Measurements from ENCODE around the gene ATP6V1D.
"Not testable (repeated sequence)": the region's sequence is repeated elsewhere in the genome, so short reads cannot be mapped to it uniquely, and the experiment has no call there.

ATP6V1D gene

DNA sequence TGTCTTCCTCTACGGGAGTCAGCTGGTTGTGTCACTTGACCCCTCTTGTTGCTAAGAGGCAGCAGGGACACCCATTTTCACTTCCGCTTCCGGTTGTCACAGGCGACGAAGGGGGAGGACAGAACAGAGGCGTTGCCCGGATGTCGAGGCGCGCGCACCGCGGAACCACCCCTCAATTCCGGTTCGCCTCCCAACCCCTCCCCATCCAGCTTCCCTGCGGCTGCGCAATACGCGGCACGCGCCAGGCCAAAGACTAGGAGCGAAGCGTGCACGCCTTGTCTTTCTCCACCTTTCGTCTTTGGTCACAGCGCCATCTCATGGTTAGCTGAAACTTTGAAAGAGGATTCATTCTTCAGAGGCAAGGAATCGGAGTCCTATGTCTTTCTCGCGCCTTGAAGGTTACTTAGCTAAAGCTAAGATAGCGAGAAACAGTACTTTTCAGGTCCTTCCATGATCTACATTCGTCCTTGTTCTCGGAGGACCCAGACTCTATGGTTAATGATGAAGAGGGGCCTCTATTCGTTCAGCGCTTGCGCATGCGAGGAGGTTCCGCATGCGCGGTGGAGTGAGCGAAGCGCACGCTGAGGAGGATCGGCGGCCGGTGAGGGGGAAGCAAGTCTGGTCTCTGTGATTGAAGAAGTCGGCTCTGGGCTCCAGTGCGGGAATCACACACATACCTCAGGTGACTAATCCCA, at the start of gene ATP6V1D, which contains the start of gene EIF2S1:
ATP6V1D (minus strand) TSS at position 30 of the 695 bp plus-strand sequence. CDS start 106 bp downstream, outside the sequence.
EIF2S1 (plus strand) TSS at position 554 of the 695 bp plus-strand sequence. CDS start 4,440 bp downstream, outside the sequence.
- DNase-seq = peak; percentile 98

DNA sequence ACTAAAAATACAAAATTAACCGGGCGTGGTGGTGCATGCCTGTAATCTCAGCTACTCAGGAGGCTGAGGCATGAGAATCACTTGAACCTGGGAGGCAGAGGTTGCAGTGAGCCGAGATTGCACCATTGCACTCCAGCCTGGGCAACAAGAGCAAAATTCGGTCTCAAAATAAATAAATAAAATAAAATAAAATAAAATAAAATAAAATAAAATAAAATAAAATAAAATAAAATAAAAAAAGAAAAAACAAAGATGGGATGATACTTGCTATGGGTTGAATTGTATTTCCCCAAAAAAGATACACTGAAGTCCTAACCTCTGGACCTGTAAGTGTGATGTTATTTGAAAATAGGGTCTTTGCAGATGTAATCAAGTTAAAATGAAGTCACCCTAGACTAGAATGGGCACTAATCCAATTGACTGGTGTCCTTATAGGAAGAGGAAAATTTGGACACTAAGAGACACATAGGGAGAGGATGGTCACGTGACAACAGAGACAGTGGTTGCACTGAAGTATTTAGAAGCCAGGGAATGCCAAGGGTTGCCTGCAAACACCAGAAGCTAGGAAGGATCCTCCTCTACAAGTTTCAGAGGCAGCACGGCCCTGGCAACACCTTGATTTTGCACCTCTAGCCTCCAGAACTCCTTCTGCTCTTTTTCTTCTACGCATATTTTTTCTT, 48.7 kb upstream of the ATP6V1D start:
- DNase-seq = not testable (repeated sequence)

GRCh38 chr14:67405771-67406170, 46.2 kb upstream of the ATP6V1D start:
- DNase-seq = no peak

- DNase-seq = no peak
These were observed 40.8 kb upstream of the ATP6V1D start for GRCh38 chr14:67400434-67400833.

DNA sequence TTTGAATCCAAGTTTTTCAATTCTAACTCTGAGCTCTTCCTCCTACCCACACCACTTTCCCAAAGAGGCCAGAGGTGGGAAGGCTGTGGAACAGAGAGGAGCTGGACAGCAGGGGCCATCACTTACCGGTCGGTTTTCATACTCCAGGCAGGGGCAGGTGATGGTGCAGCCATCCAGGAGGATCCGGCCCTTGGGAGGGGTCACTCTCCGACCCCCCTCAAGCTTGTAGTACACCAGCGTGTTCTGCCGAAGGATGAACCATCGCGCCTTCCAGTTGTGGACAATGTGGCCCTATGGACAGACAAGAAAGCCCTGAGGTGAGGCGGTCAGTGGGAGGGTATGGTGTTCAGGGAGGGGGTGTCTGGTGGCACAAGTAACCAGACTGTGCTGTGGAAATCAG, 37.9 kb upstream of the ATP6V1D start:
- no peak for DNase-seq

DNA sequence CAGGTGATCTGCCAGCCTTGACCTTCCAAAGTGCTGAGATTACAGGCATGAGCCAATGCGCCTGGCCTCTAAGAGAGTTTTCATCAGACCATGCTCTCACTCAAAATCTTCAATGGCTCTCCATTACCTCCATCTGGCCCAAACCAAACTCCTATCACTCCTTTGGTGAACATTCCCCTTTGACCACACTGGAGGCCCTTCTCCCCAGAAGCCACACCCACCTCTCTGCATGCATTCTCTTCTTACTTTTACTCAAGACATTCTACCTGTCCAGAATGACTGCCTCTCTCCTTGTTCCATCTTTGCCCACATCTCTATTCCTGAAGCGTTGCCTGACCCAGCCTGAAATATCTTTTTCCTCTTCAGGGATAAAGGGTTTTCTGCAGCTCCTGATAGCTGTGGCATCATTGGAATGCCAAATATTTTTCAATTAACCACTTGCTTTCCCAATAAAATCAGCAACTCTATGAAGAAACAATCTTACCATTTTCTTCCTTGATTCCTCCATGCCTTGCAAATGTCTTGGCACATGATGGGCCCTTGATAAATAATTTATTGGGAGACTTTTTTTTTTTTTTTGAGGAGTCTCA, 36.9 kb upstream of the ATP6V1D start:
- DNase-seq = no peak

DNA sequence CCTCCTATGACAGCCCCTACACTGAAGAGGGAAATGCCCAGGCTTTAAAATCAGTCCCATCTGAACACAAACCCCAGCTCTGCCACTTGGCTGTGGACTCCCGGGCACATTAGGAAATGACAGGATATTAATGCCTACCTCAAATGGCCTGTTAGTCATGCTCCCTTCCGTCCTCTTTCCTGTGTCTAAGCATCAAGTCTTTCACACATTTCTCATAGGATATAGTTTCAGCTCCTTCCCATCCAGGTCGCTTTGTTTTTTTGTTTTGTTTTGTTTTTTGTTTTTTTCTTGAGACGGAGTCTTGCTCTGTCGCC, 36.2 kb upstream of the ATP6V1D start:
- no peak for DNase-seq

- no peak for DNase-seq
These were observed 35.7 kb upstream of the ATP6V1D start for GRCh38 chr14:67395086-67395875.

DNA sequence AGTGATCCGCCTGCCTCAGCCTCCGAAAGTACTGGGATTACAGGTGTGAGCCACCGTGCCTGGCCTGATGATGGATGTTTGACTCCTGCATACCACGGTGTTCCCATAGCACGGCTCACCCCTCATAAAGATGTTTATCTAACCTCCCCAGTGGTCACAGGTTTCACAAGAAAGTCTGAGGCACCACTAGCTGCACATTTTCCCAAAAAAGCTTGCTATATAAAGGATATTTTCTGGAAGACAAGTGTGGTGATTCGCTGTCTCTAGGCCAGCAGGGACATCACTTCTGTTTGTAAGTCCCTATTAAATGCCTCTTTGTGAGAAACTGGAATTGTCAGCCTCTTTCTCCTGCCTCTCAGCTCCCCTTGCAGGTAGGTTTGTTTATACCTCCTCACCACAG, 34.1 kb upstream of the ATP6V1D start:
- no peak for DNase-seq

DNA sequence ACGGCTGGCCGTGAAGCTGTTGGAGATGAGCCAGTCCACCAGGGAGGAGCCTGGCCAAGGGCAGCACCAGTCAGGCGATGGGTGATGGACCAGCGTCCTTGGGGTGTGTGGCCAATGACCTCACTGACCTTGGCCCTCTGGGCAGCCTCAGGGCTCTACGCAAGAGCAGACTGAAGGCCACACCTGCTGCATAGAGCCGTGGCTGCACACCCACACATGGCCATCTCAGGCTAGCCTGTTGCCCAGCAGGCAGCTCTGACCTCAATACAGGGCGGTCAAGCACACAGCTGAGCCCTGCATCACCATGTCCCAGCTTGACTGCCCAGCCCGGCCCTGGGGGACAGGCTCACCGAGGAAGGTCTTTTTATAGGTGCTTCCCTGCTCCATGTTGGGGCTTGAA, 33.2 kb upstream of the ATP6V1D start:
- no peak for DNase-seq

DNA sequence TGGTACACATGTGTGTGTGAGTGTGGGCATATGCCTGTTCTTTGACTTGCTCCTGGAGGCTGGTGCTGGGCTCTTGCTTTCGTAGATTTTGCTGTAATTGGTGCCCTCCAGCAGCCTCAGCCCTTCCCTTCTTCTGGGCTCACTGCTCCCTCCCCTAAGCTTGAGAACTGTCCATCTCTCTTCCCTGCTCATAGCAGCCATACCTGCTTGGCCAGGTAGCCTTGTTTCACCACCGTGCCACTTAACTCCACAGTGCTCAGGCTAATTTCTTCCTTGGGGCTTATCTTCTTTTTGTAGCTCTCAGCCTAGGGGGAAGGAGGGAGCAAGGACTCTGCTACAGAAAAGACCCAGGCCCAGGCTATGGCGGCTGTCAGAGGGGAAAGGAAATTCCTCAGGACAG, 32.5 kb upstream of the ATP6V1D start:
- DNase-seq = no peak

DNA sequence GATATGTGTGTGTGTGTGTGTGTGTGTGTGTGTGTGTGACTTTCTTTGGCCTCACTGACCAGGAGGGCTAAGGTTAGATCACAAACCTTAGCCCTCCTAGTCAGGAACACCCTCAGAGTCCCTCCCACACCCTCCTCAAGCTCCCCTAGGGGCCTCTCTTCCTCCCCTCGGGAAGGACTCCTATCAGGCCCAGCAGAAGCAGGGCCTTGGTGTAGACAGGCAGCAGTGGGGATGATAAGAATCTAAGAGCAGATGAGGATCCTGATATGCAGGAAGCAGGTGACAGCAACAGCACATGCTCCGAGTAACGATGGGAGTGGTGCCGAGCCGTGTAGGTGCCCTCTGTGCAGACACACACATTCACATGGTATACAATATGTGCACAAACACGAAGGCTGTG, 31.7 kb upstream of the ATP6V1D start:
- no peak for DNase-seq

GRCh38 chr14:67389811-67390534, 30.4 kb upstream of the ATP6V1D start:
- no peak for DNase-seq

DNA sequence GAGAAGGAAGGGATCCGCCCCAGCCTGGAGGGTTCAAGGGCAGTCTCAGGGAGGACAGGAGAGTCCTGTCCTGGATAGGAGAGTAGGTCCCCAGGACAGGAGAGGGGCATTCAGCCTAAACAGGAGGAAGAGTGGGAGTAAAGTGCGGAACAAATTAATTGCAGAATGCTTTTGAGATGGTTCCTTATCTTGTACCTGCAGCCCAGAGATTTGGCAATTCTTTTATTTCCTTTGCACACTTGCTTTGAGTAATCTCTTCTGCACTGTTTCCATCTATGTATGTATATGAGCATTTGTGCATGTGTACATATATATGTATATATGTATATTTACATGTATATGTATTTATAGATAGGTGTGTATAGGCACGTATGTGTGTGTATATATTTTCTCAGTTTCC, 29.7 kb upstream of the ATP6V1D start:
- DNase-seq = no peak

GRCh38 chr14:67387195-67387594, 27.6 kb upstream of the ATP6V1D start:
- no peak for DNase-seq

DNA sequence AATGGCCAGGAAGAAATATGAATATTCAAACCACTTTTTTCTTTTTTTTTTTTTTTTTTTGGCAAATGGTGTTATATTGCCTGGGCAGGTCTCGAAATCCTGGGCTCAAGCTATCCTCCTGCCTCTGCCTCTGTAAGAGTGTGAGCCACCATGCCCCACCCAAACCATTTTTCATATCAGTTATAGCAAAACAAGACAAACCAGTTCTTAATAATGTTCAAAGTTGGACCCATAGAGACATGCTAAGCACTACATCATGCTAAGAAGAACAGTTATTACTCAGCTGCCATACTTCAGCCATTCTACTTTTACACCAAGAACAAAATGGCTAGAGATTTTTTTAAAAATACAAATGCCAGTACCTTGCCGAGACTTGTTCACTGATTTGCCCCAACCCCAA, 26.0 kb upstream of the ATP6V1D start:
- no peak for DNase-seq

GRCh38 chr14:67385120-67385519, 25.5 kb upstream of the ATP6V1D start:
- DNase-seq = no peak

- DNase-seq = no peak
These were observed 18.3 kb upstream of the ATP6V1D start for GRCh38 chr14:67377916-67378315.

GRCh38 chr14:67373347-67373746, 13.7 kb upstream of the ATP6V1D start:
- DNase-seq = no peak

- no peak for DNase-seq
These were observed 13.2 kb upstream of the ATP6V1D start for GRCh38 chr14:67372833-67373232.

DNA sequence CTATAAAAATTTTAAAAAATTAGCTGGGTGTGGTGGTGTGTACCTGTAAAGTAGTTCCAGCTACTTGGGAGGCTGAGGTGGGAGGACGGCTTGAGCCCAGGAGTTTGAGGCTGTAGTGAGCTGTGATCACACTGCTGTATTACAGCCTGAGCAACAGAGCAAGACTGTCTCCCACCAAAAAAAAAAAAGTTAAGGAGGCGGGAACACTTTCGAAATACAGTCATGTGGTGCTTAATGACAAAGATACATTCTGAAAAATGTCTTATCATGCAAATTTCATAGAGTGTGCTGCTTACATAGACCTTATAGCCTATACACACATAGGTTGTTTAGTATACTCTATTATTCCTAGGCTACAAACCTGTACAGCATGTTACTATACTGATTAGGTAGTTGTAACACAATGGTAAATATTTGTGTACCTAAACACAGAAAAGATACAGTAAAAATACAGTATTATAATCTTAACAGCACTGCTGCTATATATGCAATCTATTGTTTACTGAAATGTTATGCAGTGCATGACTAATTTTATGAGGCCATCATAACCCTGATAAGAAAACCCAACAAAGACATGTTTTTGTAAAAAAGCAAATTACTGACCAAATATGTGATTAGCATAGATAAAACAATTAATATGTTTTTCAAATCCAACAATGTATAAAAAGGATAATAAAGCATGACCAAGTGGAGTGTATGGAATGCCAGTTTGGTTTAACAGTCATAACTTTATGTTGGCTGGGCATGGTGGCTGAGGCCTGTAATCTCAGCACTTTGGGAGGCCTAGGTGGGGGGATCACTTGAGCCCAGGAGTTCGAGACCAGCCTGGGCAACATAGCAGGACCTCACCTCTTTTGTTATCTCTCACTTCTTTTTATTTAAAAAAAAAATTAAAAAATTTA, 11.9 kb upstream of the ATP6V1D start:
- DNase-seq = no peak

DNA sequence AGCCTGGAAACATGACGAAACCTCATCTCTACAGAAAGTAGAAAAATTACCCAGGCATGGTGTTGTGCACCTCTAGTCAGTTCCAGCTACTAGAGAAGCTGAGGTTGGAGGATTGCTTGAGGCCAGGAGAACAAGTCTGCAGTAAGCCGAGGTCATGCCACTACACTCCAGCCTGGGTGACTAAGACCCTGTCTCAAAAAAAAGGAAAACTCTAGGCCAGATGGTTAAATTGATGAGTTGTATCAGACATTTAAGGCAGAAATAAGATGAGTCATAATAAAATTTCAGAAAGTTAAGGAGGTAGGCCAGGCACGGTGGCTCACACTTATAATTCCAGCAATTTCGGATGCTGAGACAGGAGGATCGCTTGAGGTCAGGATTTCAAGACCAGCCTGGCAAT, 11.2 kb upstream of the ATP6V1D start:
- no peak for DNase-seq

Measured in stimulated activated CD4-positive, alpha-beta T cell treated with anti-CD3 and anti-CD28 coated beads, Interleukin-12 subunit alpha, Interleukin-12 subunit beta, amount 100 ng/mL, for 4 hours (primary cell).